H9 (cell line): Measurements from ENCODE around the gene IL3RA. TPM values are rescaled to one million over a fixed set of nuclear protein-coding genes. Genes with fewer than 3 reads are reported as not detected.
"Not testable (repeated sequence)": the region's sequence is repeated elsewhere in the genome, so short reads cannot be mapped to it uniquely, and the experiment has no call there.

Experiments used
- DNase-seq: peaks from one replicate; pipeline ENCODE4 v3.0.0-alpha.2; 2017
- H2AFZ ChIP-seq: one replicate; pipeline ENCODE4 v1.6.1; 2013; ENCODE audit warnings: mild to moderate bottlenecking, low read length, control low read depth, moderate library complexity
- H2AK5ac ChIP-seq: 2 replicates; pipeline ENCODE4 v1.6.1; 2013; ENCODE audit warnings: low read length, control low read depth, mixed read lengths; ENCODE audit not compliant: insufficient read length
- H2BK120ac ChIP-seq: one replicate; pipeline ENCODE4 v1.6.1; 2013; ENCODE audit warnings: low read depth, mild to moderate bottlenecking, low read length, control low read depth, inconsistent platforms; ENCODE audit not compliant: poor library complexity, severe bottlenecking
- H2BK12ac ChIP-seq: 2 replicates; pipeline ENCODE4 v1.6.1; 2013; ENCODE audit warnings: low read length, control low read depth, mixed read lengths, low read depth; ENCODE audit not compliant: insufficient read length
- H2BK15ac ChIP-seq: 2 replicates; pipeline ENCODE4 v1.6.1; 2013; ENCODE audit warnings: low read depth, low read length, control low read depth
- H2BK20ac ChIP-seq: one replicate; pipeline ENCODE4 v1.6.1; 2013; ENCODE audit warnings: low read depth, mild to moderate bottlenecking, low read length, control low read depth, inconsistent platforms; ENCODE audit not compliant: poor library complexity, severe bottlenecking
- H2BK5ac ChIP-seq: 2 replicates; pipeline ENCODE4 v1.6.1; 2013; ENCODE audit warnings: low read length, control low read depth, mixed read lengths; ENCODE audit not compliant: insufficient read length
- H3K14ac ChIP-seq: 2 replicates; pipeline ENCODE4 v1.6.1; 2013; ENCODE audit warnings: low read length, control low read depth; ENCODE audit not compliant: insufficient read depth
- H3K18ac ChIP-seq: 2 replicates; pipeline ENCODE4 v1.6.1; 2013; ENCODE audit warnings: low read depth, mild to moderate bottlenecking, mixed read lengths, low read length, control low read depth; ENCODE audit not compliant: insufficient read length
- H3K23ac ChIP-seq: 2 replicates; pipeline ENCODE4 v1.6.1; 2013; ENCODE audit warnings: low read length, control low read depth, mixed read lengths, low read depth; ENCODE audit not compliant: insufficient read length
- H3K23me2 ChIP-seq: 2 replicates; pipeline ENCODE4 v1.6.1; 2013; ENCODE audit warnings: low read depth, mild to moderate bottlenecking, mixed read lengths, low read length, control low read depth; ENCODE audit not compliant: insufficient read length, poor library complexity, severe bottlenecking
- H3K27ac ChIP-seq: 2 replicates; pipeline ENCODE4 v1.5.1; 2013; ENCODE audit warnings: low read length, control low read depth, mixed read lengths, low read depth; ENCODE audit not compliant: insufficient read length
- H3K27me3 ChIP-seq: 2 replicates; pipeline ENCODE4 v1.6.1; 2013; ENCODE audit warnings: low read length, control low read depth, inconsistent platforms; ENCODE audit not compliant: insufficient read depth
- H3K4ac ChIP-seq: 2 replicates; pipeline ENCODE4 v1.6.1; 2013; ENCODE audit warnings: low read depth, mild to moderate bottlenecking, control low read depth, inconsistent platforms, low read length, moderate library complexity
- H3K4me1 ChIP-seq: 2 replicates; pipeline ENCODE4 v1.6.1; 2013; ENCODE audit warnings: low read length, control low read depth, inconsistent platforms; ENCODE audit not compliant: insufficient read depth
- H3K4me2 ChIP-seq: 2 replicates; pipeline ENCODE4 v1.6.1; 2013; ENCODE audit warnings: low read length, control low read depth, mixed read lengths; ENCODE audit not compliant: insufficient read length, insufficient read depth
- H3K56ac ChIP-seq: 2 replicates; pipeline ENCODE4 v1.6.1; 2013; ENCODE audit warnings: low read depth, mild to moderate bottlenecking, mixed read lengths, low read length, control low read depth; ENCODE audit not compliant: insufficient read length
- H3K79me1 ChIP-seq: 2 replicates; pipeline ENCODE4 v1.6.1; 2013; ENCODE audit warnings: low read depth, mild to moderate bottlenecking, moderate library complexity, low read length, control low read depth, inconsistent platforms; ENCODE audit not compliant: insufficient read depth, poor library complexity, severe bottlenecking
- H3K79me2 ChIP-seq: 2 replicates; pipeline ENCODE4 v1.6.1; 2013; ENCODE audit warnings: low read length, control low read depth, inconsistent platforms; ENCODE audit not compliant: insufficient read depth
- H3K9ac ChIP-seq: 2 replicates; pipeline ENCODE4 v1.6.1; 2013; ENCODE audit warnings: low read length, control low read depth, mixed read lengths; ENCODE audit not compliant: insufficient read length; ENCODE audit errors: extremely low read depth
- H3K9me3 ChIP-seq: one replicate; pipeline ENCODE4 v1.6.1; 2013; ENCODE audit warnings: low read depth, low read length, inconsistent platforms; ENCODE audit not compliant: control insufficient read depth
- H3T11ph ChIP-seq: one replicate; pipeline ENCODE4 v1.6.1; 2013; ENCODE audit warnings: mild to moderate bottlenecking, low read length, control low read depth, inconsistent platforms
- H4K20me1 ChIP-seq: one replicate; pipeline ENCODE4 v1.6.1; 2013; ENCODE audit not compliant: control insufficient read depth, insufficient read length, insufficient read depth
- H4K5ac ChIP-seq: 2 replicates; pipeline ENCODE4 v1.6.1; 2013; ENCODE audit warnings: low read depth, mild to moderate bottlenecking, mixed read lengths, low read length, control low read depth; ENCODE audit not compliant: insufficient read length
- H4K8ac ChIP-seq: replicated peaks from 2 replicates; pipeline ENCODE4 v1.6.1; 2013; ENCODE audit warnings: low read length, control low read depth, mixed read lengths, low read depth; ENCODE audit not compliant: insufficient read length
- H4K91ac ChIP-seq: 2 replicates; pipeline ENCODE4 v1.6.1; 2013; ENCODE audit warnings: low read depth, mild to moderate bottlenecking, moderate library complexity, mixed read lengths, low read length, control low read depth; ENCODE audit not compliant: insufficient read length
- H3K27ac Mint-ChIP-seq, 3 experiments: 2 replicates in 2 of 3; 3 replicates in 1 of 3; pipeline ENCODE4 v1.8.0; 2020 to 2021; ENCODE audit warnings: mixed read lengths in 3 of 3, mild to moderate bottlenecking in 1 of 3, moderate library complexity in 1 of 3
- H3K27me3 Mint-ChIP-seq: 2 replicates; pipeline ENCODE4 v1.8.0; 2021; ENCODE audit warnings: low read depth, mild to moderate bottlenecking, moderate library complexity, mixed read lengths
- H3K36me3 Mint-ChIP-seq, 3 experiments: 2 replicates in 2 of 3; 3 replicates in 1 of 3; pipeline ENCODE4 v1.8.0; 2020 to 2021; ENCODE audit warnings: low read depth in 3 of 3, mixed read lengths in 3 of 3; ENCODE audit not compliant: insufficient read depth in 1 of 3
- H3K4me1 Mint-ChIP-seq, 2 experiments: 2 replicates each; pipeline ENCODE4 v1.8.0; 2020; ENCODE audit warnings: mixed read lengths in 2 of 2
- H3K4me3 Mint-ChIP-seq, 2 experiments: 2 replicates in 1 of 2; 3 replicates in 1 of 2; pipeline ENCODE4 v1.8.0; 2020 to 2021; ENCODE audit warnings: mild to moderate bottlenecking in 2 of 2, mixed read lengths in 2 of 2, moderate library complexity in 1 of 2
- H3K9me3 Mint-ChIP-seq, 2 experiments: 2 replicates in 1 of 2; 3 replicates in 1 of 2; pipeline ENCODE4 v1.8.0; 2020; ENCODE audit warnings: mild to moderate bottlenecking in 2 of 2, mixed read lengths in 2 of 2, moderate library complexity in 1 of 2
- WGBS: extraction: QIAGEN DNeasy Blood & Tissue Kit; methylation state at CpG from one replicate; pipeline ENCODE4 v1.1.7; 2013; ENCODE audit warnings: missing lambda C conversion rate, low lambda C conversion rate, mixed read lengths; ENCODE audit not compliant: insufficient read length; ENCODE audit errors: extremely low coverage; 5-methylcytosine and 5-hydroxymethylcytosine counted together
- total RNA-seq: library from RNA; stranded (reverse); gene quantifications from 2 replicates; pipeline ENCODE4 v1.2.1, GENCODE V29; 2021

IL3RA gene
- total RNA-seq, 1 experiment from 2014 or later, result 0.24 TPM

DNA sequence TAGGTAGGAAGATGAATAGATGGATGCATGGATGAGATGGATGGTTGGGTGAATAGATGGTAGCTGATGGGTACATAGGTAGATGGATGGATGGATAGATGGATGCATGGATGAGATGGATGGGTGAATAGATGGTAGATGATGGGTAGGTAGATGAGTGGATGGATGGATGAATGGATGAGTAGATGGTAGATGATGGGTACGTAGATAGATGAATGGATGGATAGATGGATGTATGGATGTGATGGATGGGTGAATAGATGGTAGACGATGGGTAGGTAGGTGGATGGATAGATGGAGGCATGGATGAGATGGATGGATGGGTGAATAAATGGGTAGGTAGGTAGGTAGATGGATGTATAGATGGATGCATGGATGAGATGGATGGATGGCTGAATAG lies 69.2 kb downstream of the IL3RA start:
- 100% methylated on average over 2 of the region's 2 CpGs for WGBS
- not testable (repeated sequence) for H3K27me3 Mint-ChIP-seq

More for the DNA sequence above, 69.2 kb downstream of the IL3RA start:
- H3K23ac ChIP-seq, H2BK20ac ChIP-seq, H4K8ac ChIP-seq, H3K9me3 ChIP-seq, H3K9ac ChIP-seq, H3K14ac ChIP-seq, H3K4ac ChIP-seq, H3K18ac ChIP-seq, H2AFZ ChIP-seq, H3K4me3 Mint-ChIP-seq, H2BK5ac ChIP-seq, H3K23me2 ChIP-seq, H4K20me1 ChIP-seq, H3K27ac ChIP-seq, H2BK15ac ChIP-seq, H3K4me1 ChIP-seq, H3K9me3 Mint-ChIP-seq, H3K27ac Mint-ChIP-seq, H3K56ac ChIP-seq, H3K79me2 ChIP-seq, H2BK120ac ChIP-seq, H3K4me2 ChIP-seq, H2BK12ac ChIP-seq, H3K27me3 ChIP-seq, H4K5ac ChIP-seq, H4K91ac ChIP-seq, H2AK5ac ChIP-seq, H3K79me1 ChIP-seq, H3K4me1 Mint-ChIP-seq, H3T11ph ChIP-seq, DNase-seq: not testable (repeated sequence)
- peaks cover 0 to 15% (median 2%) of the 10 kb centered on the region in 3 experiments; a peak in 4 of 7 replicates for H3K36me3 Mint-ChIP-seq
